GM19468 (cell line): ENCODE data around the gene TFDP2.
"Not testable (repeated sequence)": the region's sequence is repeated elsewhere in the genome, so short reads cannot be mapped to it uniquely, and the experiment has no call there.

ENCODE experiments used
- ATAC-seq: cut with Tn5 transposase; IDR thresholded peaks from one replicate; pipeline ENCODE4 v1.9.1; 2021; ENCODE audit warnings: mild to moderate bottlenecking, moderate library complexity, moderate number of reproducible peaks; ENCODE audit not compliant: unreplicated experiment; ENCODE audit errors: extremely low read depth

The TFDP2 gene

DNA sequence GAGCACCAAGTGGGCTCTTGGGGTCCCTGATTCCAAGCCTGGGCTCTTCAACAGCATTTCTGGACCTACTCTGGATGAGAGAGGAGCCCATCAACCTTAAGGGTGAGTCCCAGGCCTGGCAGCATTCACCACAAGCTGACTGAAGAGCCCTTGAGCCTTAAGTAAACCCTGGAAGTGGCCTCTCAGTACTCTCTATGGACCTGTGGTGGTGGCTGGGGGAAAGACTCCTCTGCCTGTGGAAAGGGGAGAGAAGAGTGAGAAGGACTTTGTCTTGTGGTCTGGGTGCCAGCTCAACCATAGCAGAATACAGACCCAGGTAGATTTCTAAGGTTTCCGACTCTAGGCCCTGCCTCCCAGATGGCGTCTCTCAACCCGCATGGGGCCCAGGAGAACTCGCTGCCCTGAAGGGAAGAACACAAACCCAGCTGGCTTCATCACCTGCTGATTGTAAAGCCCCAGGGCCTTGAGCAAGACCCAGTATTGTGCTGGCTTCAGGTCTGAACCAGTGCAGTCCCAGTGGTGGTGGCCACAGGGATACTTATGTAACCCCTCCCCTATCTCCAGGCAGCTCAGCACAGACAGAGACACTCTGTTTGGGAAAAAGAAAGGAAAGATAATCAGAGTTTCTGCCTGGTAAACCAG, 71.4 kb downstream of the TFDP2 start:
- ATAC-seq, result no peak

DNA sequence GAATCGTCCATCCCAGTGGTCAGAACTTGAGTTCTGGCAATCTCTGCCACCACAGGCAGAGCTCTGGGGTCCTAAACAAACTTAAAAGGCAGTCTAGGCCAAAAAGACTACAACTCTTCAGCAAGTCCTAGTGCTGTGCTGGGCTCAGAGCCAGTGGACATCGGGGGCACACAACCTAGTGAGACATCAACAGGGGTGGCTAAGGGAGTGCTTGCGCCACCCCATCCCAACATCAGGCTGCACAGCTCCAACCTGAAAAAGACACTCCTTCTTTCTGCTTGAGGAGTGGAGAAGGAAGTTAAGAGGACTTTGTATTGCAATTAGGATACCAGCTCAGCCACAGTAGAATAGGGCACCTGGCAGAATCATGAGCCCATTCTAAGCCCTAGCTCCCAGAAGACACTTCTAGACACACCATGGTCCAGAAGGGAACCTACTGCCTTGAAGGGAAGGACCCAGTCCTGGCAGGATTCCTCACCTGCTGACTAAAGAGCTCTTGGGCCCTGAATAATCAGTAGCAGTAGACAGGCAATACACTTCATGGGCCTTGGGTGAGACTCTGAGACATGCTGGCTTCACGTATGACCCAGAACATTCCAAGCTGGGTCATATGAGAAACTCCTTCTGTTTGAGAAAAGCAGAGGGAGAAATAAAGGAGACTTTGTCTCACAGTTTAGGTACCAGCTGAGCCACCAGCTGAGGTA, 72.0 kb downstream of the TFDP2 start:
- no peak for ATAC-seq

DNA sequence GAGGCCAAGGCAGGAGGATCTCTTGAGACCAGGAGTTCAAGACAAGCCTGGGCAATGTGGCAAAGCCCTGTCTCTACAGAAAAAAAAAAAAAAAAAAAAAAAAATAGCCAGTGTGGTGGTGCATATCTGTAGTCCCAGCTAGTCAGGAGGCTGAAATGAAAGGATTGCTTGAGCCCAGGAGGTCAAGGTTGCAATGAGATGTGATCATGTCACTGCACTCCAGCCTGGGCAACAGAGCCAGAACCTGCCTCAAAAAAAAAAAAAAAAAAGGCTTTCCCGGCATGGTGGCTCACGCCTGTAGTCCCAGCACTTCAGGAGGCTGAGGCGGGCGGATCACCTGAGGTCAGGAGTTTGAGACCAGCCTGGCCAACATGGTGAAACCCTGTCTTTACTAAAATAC, 73.7 kb downstream of the TFDP2 start:
- not testable (repeated sequence) for ATAC-seq

DNA sequence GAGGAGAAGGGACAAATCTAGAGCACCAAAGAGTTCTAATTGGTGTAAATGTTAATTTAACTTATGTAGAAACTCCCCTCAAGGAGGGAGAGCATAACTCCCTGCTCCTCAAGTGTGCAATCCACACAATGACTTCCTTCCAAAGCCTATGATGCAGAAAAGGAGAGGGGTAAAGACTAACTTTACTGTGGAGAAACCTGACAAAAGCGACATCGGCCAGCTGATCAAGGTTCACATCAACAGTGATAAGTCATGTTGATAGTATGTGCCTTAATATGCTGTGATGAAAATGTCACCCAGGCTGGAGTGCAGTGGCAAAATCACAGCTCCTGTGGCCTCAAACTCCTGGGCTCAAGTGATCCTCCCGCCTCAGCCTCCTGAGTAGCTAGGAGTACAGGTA, 76.5 kb downstream of the TFDP2 start:
- no peak for ATAC-seq

DNA sequence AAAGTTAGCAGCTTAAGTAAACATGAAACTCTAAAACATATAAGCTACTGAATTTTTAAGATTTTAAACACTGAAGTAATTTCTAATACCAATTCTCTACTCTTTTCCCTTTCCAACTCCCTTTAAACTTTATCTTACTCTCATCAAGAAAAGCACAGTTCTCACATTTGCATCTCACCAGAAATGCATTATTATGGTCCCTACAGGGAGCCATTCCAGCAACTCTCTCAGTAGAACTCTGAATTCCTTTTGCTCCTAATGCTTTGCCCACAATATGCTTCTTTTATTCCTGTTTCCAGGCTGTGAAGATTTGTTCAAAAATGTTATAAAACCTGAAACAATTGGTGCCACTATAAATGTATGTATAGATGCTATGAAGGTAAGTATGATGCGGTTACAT, 83.4 kb downstream of the TFDP2 start:
- no peak for ATAC-seq

DNA sequence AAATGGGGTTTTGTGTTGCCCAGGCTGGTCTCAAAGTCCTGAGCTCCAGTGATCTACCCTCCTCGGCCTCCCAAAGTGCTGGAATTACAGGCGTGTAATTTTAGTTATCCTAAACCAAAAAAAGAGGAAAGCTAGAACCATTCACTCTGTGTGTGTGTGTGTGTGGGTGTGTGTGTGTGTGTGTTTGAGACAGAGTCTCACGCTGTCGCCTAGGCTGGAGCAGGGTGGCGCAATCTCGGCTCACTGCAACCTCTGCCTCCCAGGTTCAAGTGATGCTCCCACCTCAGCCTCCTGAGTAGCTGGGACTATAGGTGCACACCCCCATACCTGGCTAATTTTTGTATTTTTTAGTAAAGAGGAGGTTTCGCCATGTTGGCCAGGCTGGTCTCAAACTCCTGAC, 84.0 kb downstream of the TFDP2 start:
- no peak for ATAC-seq

DNA sequence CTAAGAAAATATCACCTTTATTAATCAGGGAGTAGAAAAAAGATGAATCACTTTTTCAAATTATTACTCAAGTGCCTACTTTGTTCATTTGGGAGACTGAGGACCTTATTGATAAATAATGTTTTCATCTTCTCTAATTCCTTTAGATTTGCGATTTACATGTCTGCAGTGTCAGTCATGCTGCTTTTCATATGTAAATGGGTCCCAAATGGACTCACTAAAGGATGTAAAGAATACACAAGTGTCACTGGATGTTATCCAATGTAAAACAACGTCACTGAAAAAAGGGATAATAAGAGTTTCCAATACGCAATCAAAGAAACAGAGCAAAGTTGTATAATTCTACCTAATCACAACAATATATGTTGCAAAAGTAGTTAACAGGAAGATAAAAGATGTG, 84.9 kb downstream of the TFDP2 start:
- ATAC-seq, result no peak

DNA sequence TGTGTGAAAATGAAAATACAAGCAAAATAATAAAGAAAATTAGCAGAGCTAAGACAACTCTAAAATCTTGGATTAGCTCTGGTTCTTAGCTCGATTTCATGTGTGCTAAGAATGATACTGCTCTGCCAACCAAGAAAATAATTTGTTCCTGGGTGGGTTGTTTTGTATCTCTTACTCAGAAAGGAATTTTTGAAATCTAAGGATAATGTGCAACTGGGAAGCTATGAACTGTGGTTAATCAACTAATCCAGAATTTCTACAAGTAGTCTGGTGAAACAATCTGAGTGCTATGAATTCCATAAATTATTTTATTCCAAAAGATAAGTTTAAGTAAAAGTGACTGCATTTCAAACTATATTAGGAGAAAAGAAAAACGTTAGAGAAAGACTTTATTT, 92.0 kb downstream of the TFDP2 start:
- ATAC-seq, result no peak

DNA sequence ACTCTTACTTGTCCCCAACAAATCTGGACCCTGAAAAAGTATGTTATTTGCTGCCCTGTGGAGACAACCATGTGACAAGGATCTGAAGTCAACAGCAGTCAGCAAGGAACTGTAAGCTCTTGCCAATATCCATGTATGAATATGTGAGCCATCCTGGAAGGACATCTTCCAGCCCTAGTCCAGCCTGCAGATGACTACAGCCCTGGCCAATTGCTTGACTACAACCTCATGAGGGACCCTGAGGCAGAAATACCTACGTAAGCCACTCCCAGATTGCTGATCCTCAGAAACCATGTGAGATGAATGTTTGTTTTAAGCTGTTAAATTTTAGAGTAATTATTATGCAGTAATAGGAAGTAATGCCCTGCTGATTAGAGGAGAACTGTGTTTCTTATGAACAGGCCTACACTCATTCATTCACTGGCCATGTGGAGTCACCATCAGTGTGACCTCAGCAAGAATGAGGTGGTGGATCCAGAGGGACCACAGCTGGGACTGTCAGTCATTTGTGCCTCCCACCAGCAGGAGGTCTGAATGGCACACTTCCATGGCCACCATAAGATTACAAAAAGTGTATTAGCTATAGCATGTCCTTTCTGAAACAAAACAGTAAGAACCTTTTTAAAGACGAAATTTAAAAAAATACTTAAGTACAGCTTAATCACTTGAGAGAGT, 92.6 kb downstream of the TFDP2 start:
- no peak for ATAC-seq

DNA sequence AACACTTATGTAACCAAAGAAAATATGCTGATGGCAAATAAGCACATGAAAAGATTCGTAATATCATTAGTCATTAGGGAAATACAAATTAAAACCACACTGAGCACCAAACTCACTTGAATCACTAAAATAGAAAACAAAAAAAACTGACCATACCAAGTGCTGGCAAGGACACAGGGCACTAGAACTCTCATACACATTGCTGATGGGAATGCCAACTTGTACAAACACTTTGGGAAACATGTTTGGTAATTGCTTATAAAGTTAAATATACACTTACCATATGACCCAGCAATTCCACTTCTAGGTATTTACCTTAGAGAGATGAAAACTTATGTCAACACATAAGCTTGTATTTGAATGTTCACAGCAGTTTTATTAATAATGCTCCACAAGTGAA, 95.5 kb downstream of the TFDP2 start:
- ATAC-seq, result no peak

DNA sequence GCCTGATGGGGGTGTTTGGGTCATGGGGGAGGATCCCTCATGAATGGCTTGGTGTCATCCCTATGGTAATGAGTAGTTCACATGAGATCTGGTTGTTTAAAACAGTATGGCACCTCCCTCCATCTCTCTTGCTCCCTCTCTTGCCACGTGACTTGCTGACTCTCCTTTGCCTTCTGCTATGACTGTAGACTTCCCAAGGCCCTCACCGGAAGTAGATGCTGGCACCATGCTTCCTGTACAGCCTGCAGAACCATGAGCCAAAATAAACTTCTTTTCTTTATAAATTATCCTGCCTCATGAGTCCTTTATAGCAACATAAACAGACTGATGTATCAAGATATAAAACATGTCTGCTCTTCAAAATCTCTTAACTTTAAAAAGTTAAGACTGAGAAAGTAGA, 96.1 kb downstream of the TFDP2 start:
- ATAC-seq, result no peak

DNA sequence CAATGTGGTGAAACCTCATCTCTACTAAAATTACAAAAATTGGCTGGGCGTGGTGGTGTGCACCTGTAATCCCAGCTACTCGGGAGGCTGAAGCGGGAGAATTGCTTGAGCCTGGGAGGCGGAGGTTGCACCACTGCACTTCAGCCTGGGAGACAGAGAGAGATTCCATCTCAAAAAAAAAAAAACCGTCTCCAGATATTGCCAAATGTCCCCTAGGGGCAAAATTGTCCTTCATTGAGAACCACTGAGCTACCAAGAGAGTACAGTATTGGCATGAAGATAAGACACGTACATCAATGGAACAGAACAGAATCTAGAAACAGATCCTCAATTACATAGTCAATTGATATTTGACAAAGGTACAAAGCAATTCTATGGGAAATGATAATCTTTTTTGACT, 98.0 kb downstream of the TFDP2 start:
- ATAC-seq, result no peak

DNA sequence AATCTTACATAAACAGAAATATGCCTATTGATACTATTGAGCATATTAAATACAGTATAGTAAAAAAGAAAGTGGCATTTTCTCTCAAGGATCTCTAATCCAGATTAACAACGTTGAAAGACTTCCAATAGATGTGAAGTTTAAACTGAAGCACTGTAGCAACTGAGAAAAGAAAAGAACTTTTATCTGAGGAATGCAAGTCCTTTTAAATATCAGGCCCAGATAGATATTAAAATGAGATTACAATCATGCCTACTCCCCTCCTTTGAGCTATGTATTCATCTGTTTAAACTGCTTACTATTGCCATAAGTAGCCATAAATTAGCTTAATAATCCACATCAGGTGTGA, 102.3 kb downstream of the TFDP2 start:
- no peak for ATAC-seq

DNA sequence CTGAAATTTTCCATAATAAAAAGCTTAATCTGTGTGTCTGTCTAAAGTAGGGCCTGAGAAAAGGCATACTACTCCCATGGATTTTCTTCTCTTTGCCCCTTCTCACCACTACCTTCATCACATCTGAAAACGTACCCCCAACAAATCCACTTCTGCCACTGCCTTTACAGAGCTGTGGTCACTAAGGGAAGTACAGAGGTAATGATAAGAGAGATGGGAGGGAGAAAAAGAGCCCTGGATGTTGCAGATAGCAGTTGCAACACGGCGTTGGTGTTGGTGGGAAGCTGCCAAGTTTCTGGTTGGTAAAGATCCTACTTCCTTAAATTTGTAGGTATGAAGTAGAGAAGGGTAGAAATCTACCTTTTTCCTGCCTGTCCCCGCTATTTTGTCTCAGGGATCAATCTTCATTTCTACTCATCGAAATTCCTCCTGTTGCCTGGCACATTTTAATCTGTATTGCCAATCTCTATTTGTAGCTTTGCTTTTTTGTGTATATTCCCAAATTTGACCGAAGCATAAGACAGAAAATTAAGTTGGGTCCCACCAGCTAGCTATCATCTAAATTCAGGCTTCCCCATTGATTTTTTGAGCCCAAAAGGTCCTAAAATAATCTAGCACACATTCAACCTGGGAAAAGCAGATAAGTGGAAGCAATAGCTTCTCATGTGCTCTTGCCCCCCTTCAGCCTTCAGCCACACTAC, 102.9 kb downstream of the TFDP2 start:
- ATAC-seq, result no peak

DNA sequence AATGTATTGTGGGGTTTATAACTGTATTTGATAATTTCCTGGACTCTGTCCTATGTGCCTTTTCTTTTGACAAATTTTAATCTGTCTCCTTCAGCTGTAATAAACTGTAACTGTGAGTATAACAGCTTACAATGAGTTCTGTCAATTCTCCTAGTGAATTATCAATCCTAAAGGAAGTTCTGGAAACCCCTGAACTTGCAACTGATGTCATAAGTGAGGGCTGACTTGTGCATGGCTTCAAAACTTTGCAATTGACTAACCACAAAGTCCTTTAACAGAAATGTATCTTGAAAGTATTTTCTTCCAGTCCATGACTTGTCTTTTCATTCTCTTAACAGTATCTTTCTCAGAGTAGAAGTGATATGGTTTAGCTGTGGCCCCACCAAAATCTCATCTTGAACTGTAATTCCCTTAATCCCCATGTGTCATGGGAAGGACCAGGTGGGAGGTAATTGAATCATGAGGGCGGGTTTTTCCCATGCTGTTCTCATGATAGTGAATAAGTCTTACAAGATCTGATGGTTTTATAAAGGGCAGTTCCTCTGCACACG, 108.3 kb downstream of the TFDP2 start:
- no peak for ATAC-seq

DNA sequence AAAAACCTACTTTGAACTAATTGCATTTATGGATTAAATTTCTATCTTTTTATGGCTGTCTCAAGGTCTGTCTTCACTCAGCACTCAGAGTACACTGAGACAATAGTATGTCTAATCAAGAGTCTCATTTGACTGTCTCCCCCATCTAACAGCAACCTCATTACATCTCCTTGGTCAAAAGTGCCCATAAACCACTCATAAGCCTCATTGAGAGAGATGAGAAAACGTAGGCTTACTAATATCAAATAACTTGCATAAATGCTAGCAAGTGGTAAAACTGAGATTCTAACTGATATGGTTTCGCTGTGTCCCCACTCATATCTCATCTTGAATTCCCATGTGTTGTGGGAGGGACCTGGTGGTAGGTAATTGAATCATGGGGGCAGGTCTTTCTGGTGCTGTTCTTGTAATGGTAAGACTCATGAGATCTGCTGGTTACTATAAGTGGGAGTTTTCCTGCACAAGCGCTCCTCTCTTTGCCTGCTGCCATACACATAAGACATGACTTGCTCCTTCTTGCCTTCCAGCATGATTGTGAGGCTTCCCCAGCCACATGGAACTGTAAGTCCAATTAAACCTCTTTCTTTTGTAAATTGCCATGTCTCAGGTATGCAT, 113.9 kb downstream of the TFDP2 start:
- ATAC-seq, result no peak

DNA sequence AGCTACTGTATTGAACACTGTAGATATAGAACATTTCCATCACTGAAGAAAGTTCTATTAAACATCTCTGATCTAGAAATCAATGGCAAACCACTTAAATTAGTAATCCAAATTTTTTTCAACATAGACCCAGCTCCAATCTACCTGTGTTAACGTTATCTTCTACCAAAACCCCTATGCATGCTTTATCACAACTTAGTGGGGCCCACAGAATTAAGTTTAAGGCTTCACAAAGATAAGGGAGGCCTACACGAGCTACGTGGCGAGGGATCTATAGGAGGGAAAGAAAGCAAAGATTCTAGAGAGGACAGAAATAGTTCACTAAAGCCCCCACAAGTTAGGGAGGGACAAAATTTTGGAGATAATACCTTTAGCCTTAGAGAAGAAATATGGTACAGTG, 116.1 kb downstream of the TFDP2 start:
- no peak for ATAC-seq

DNA sequence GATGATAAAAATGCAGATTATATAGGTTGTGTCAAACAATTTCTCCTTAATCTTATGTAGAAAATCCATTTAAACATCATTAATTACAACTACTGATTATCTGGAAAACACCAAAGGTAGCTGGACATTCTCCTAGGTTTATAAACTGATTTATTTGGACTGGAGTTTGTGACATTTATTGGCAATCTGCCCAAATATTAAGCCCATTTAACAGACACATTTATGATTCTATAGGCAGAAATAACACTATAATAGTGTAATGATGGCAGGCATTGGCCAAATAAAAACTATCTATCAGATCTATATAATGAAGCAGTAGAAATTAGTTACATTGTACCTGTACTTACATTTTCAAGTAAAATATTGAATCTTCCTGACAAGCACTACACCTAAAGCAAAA, 117.8 kb downstream of the TFDP2 start:
- no peak for ATAC-seq

DNA sequence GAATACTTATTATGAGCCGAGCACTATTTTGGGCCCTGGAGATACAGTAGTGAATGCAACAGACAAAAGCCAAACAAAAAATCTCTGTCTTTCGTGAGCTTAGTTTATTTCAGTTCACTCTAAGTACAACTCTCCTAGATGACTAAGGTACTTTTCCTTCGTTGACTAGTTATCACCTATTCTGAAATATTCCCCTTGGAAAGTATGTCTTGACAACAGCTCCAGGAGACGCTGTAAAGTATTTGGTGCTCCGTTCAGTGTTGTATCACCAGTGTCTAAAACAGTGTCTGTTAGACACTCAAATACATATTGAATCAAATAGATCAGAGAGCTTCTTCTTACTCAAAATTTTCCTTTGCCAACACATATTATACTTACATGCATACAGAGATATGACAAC, 119.6 kb downstream of the TFDP2 start:
- ATAC-seq, result no peak

DNA sequence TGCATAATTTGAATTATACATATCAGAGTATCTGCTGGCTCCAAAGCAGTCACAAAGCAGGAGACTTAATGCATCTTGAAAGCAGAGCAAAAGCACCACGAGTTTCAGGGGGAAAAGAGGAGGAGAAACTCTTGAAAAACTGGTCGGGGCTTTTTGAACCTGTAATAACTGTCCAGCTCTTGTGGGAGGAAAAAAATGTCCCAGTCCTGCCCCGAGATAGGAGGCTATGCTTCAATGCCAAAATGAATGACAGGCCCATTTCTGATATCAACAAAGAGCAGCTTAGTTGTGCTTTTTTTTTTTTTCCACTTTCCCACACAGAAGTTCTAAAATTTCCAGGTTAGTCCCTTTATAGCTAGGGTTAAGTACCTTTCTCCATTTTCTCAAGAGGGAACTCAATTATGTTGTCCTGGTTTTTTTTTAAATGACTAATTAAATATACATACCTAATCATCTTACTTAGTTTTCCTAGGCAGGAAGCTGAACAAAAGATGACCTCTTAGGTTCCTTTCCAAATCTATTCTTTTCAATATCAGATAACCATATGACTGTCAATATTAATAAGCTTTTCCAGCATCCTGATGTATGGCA, 120.2 kb downstream of the TFDP2 start:
- no peak for ATAC-seq
